T1000 (cell line): ENCODE measurements around the gene STRIP1.

Experiments
- DNase-seq: peaks from one replicate; lab custom pipeline; 2025; ENCODE audit warnings: mixed read lengths; lab: John Stamatoyannopoulos, UW

Gene STRIP1

DNA sequence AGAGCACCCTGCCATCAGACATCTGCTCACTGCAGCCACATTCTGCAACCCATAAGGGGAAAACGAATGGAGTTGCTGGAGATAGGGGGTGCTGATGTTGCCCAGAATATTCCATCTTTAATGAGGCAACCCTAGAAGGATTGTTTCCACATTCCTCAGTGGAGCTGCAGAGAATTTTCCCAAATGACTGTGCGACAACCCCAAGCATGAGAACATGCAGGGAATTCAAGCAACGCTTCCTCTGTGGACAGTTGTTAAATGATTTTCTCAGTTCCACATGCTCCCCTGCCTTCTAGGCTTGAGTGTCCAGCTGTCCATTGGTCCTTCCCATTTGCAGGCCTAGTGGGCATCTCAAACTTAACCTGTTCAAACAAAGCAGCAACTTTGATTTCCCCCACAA, 57.4 kb downstream of the STRIP1 start:
- no peak for DNase-seq

DNA sequence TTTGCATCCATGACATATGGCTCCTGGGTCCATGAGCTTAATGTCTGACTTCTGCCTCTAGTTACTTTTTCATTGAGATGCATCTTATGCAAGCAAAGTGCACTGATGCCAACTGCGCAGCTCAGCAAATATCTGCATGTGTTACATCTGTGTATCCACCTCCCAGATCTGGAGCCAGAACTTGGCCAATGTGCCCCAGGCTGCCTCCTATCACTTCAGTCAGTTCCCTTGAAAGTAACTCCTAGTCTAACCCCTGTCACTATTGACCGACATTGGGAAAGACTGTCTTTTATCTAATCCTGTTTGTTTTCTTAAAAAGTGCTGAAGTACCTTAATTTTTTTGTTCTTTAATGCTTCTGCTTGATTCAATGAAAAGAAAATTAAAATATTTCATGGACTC, 58.6 kb downstream of the STRIP1 start:
- DNase-seq, result no peak

DNA sequence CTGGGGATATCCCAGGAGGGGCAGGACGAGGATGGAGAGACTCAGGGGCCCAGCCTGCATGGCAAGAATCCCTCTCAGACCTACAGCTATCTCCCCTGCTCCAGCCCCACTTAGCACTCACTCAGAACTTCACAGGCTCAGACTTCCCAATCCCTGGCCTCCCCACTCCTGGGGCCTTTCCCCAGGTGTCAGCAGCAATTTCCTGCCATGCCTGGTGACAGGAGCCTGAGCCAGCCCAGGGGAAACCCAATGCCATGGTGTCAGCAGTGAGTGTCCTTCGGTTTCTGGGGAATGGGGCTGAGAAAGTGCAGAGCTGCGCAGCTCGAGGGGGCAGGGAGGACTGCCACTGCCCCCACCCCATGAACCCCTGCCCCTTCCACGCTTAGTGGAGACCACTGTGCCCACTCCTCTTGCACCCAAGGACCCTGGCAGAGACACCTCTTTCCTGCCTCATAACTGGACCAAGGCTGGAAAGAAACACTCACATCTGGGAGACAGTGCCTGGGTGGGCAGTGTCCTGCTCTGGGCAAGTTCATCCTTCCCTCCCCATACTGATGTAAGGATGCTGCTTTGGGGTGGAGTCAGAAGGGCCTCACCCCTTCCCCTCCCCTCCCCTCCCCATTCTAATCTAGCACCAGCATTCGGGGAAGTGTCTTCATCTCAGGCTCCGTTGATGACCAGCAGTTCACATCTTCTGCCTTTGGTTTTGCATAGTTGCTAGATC, 60.7 kb downstream of the STRIP1 start:
- DNase-seq, result no peak

DNA sequence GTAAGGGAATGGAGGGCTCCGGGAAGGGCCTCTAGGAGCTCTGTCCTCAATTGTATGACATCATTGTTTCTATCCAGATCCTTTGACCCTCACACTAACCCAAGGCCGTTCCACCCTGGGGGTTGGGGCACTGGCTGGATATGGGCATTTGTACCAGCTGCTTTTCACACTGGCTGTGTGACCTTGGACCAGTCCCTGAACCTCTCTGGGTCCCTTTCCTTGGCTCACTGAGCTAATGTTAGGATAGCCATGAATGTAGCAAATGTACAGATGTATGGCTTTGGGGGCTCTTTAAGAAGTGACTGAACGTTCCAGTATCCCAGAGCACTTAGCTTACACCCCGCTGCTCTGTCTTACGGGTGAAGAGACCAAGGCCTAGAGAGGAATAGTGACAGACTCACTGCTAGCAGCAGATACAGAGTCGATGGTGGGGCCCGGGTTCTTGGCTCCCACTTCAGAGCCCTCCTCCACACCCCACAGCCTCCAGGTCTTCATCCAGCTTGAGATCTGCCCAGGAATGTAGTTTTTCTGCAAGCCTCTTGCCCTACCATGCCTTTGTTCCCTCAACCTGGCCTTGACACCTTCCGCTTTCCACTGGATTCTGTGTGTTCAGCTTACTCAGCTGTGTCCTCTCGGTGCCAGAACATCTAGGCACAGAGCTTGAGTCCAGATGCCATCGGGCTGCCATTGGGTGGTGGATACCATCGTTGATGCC, 63.2 kb downstream of the STRIP1 start:
- DNase-seq, result no peak

DNA sequence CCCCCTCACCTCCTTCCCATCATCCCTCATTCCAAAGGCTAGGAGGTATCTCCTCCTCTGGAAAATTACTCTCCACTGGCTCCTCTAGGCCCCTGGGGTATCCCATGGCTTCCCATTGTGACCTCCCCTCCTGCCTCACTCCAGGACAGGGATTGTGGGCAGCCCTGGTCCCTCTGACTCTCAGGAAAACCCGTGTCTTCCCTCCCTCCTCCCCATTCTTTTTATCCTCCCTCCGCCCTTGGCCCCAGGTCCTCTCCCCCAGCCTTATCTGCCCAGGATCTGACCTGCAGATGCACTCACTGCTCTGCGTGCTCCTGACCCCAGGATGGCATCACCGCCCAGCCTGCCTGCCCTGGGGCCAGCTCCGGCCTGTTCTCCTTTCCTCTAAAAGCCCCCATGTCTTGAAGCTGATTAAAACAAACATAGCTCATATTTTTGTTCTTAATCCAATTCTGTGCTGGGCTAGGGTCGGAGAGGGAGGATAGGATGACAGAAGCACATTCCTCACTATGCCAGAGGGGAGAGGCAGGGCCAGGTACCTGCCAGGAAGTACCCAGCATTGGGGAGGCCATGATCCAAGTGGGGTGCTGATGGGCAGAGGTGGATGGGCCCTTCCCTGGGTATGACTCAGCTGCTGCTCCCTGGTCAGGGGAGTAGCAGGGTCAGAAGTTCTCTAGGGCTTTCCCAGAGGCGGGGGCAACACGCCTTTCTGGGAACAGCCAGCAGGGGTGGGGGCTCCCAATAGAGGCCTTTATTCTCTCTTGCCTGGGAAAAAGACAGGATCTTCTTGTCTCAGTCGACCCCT, 64.0 kb downstream of the STRIP1 start:
- no peak for DNase-seq

DNA sequence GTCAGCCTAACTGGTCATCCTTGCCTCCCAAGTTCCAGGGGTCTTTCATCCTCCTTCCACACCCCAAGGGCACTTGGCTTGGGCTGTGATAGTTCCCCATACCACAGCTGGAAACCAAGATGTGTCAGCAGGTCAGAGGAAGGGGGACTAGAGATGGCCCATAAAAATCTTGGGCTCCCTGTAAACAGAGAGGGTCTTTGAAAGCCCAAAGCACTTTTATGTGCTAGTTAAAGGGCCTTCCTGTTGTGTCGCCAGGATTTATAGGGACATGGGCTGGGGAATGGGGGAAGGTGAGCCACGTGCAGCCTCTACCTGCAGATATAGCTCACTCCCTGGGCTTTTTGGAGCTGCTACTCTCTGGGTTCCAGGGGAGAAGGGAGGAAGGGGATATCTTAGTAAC, 65.9 kb downstream of the STRIP1 start:
- DNase-seq, result no peak

DNA sequence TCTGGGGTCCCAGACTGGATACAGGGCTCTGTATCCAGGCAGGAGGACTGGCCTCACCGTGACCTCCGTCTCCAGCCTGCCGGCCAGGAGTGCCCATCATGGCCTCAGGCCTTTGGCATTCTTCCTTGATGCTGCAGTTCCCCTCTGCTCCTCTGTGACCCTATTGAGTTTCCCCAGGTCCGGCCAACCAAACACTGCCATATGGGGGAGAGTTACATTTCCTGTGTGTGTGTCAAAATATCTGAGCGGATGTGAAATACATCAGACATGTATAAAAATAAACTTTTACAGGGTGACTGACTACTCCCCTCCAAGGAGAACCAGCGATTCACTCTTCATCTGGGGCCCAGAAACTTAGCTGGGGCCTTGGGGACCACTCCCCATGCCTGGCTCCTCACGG, 67.7 kb downstream of the STRIP1 start:
- no peak for DNase-seq
